IMR-90 (cell line): Measurements from ENCODE around the gene NRP2. TPM values are rescaled to one million over a fixed set of nuclear protein-coding genes. Genes with fewer than 3 reads are reported as not detected.

ENCODE experiments used
- ATAC-seq: fragments of 200-7000 bp; cut with Tn5 transposase; 2 replicates; pipeline ENCODE4 v1.9.1; 2020; ENCODE audit warnings: low read depth, mild to moderate bottlenecking, moderate library complexity
- BruUV-seq: library from RNA; stranded (reverse); fragments of 400-500 nt; replicated peaks from 2 replicates; lab custom pipeline; 2021; lab: Mats Ljungman, UMichigan
- CTCF ChIA-PET: fragments of 300-600 bp; formaldehyde crosslinking; extraction: SDS; loops from one replicate; lab custom pipeline; 2021; ENCODE audit warnings: antibody characterized with exemption; lab: Yijun Ruan, JAX
- POLR2A ChIA-PET: fragments of 300-600 bp; sonication (Branson Sonifier 250); formaldehyde crosslinking; loops from one replicate; lab custom pipeline; 2022; ENCODE audit warnings: antibody characterized with exemption; ENCODE audit not compliant: unreplicated experiment; lab: Charles Lee
- DNase-seq: peaks from one replicate; pipeline ENCODE4 v3.0.0; 2013
- H2AFZ ChIP-seq: replicated peaks from 2 replicates; pipeline ENCODE3; 2013; ENCODE audit warnings: low read length, mild to moderate bottlenecking; ENCODE audit not compliant: poor library complexity
- H2AK5ac ChIP-seq: 2 replicates; pipeline ENCODE4 v1.6.1; 2013; ENCODE audit warnings: low read depth, low read length, inconsistent platforms
- H2AK9ac ChIP-seq: replicated peaks from 2 replicates; pipeline ENCODE3; 2013; ENCODE audit warnings: mild to moderate bottlenecking, low read depth, low read length, moderate library complexity; ENCODE audit not compliant: poor library complexity
- H2BK120ac ChIP-seq: 2 replicates; pipeline ENCODE4 v1.6.1; 2013; ENCODE audit warnings: low read depth, low read length, inconsistent platforms
- H2BK15ac ChIP-seq: 3 replicates; pipeline ENCODE4 v1.6.1; 2013; ENCODE audit warnings: low read depth, low read length, inconsistent platforms
- H2BK20ac ChIP-seq: 2 replicates; pipeline ENCODE4 v1.6.1; 2013; ENCODE audit warnings: low read depth, mild to moderate bottlenecking, inconsistent platforms, low read length, moderate library complexity
- H2BK5ac ChIP-seq: 2 replicates; pipeline ENCODE4 v1.6.1; 2013; ENCODE audit warnings: mild to moderate bottlenecking, low read depth, low read length, inconsistent platforms; ENCODE audit not compliant: poor library complexity, severe bottlenecking
- H3K14ac ChIP-seq: replicated peaks from 2 replicates; pipeline ENCODE4 v1.6.1; 2013; ENCODE audit warnings: low read depth, low read length, inconsistent platforms
- H3K18ac ChIP-seq: 2 replicates; pipeline ENCODE4 v1.6.1; 2013; ENCODE audit warnings: low read depth, low read length, control low read depth
- H3K23ac ChIP-seq: 2 replicates; pipeline ENCODE4 v1.6.1; 2013; ENCODE audit warnings: low read depth, low read length, inconsistent platforms
- H3K27ac ChIP-seq: 2 replicates; pipeline ENCODE4 v1.5.1; 2013; ENCODE audit warnings: mild to moderate bottlenecking, control low read depth, low read length; ENCODE audit not compliant: insufficient read depth
- H3K27me3 ChIP-seq: 2 replicates; pipeline ENCODE4 v1.6.1; 2013; ENCODE audit warnings: low read length; ENCODE audit not compliant: control insufficient read depth, insufficient read depth
- H3K36me3 ChIP-seq: 2 replicates; pipeline ENCODE4 v1.6.1; 2013; ENCODE audit warnings: low read length, mixed read lengths; ENCODE audit not compliant: control insufficient read depth, insufficient read depth
- H3K4ac ChIP-seq: 2 replicates; pipeline ENCODE4 v1.6.1; 2013; ENCODE audit warnings: low read depth, low read length, inconsistent platforms
- H3K4me1 ChIP-seq: 2 replicates; pipeline ENCODE4 v1.6.1; 2013; ENCODE audit warnings: low read length, mixed read lengths; ENCODE audit not compliant: control insufficient read depth, insufficient read depth
- H3K4me2 ChIP-seq: 2 replicates; pipeline ENCODE4 v1.6.1; 2013; ENCODE audit warnings: low read depth, mild to moderate bottlenecking, control low read depth, low read length, moderate library complexity
- H3K4me3 ChIP-seq: 2 replicates; pipeline ENCODE4 v1.5.1; 2013; ENCODE audit warnings: low read depth, mild to moderate bottlenecking, control low read depth, low read length, moderate library complexity; ENCODE audit not compliant: insufficient read depth
- H3K56ac ChIP-seq: 2 replicates; pipeline ENCODE4 v1.6.1; 2013; ENCODE audit warnings: low read length, inconsistent platforms; ENCODE audit not compliant: insufficient read depth; ENCODE audit errors: extremely low read depth
- H3K79me1 ChIP-seq, 2 experiments: 2 replicates each; pipeline ENCODE4 v1.6.1; 2013; ENCODE audit warnings: low read length in 2 of 2, inconsistent platforms in 1 of 2, low read depth in 1 of 2
- H3K9ac ChIP-seq: 2 replicates; pipeline ENCODE4 v1.6.1; 2013; ENCODE audit warnings: low read depth, low read length, control low read depth
- H3K9me1 ChIP-seq: 2 replicates; pipeline ENCODE4 v1.6.1; 2013; ENCODE audit warnings: low read length, inconsistent platforms; ENCODE audit not compliant: insufficient read depth
- H3K9me3 ChIP-seq: 2 replicates; pipeline ENCODE4 v1.6.1; 2013; ENCODE audit warnings: low read length; ENCODE audit not compliant: control insufficient read depth, insufficient read depth
- H4K20me1 ChIP-seq: 2 replicates; pipeline ENCODE4 v1.6.1; 2013; ENCODE audit warnings: low read length, inconsistent platforms; ENCODE audit not compliant: insufficient read depth
- H4K5ac ChIP-seq: 2 replicates; pipeline ENCODE4 v1.6.1; 2013; ENCODE audit warnings: mild to moderate bottlenecking, low read depth, low read length, control low read depth
- H4K8ac ChIP-seq, 2 experiments: 2 replicates each; pipeline ENCODE4 v1.6.1; 2013; ENCODE audit warnings: low read depth in 2 of 2, low read length in 2 of 2, control low read depth in 1 of 2, inconsistent platforms in 1 of 2
- H4K91ac ChIP-seq: 2 replicates; pipeline ENCODE4 v1.6.1; 2013; ENCODE audit warnings: low read depth, low read length, inconsistent platforms; ENCODE audit not compliant: insufficient read depth
- BHLHE40 ChIP-seq: fragments of 150-350 bp; IDR thresholded peaks from 2 replicates; pipeline ENCODE4 v1.6.1; 2016; ENCODE audit warnings: mild to moderate bottlenecking, low read depth, low read length
- CEBPB ChIP-seq: IDR thresholded peaks from 2 replicates; pipeline ENCODE4 v1.6.1; 2012; ENCODE audit warnings: low read depth, low read length, improper control_type of control experiment
- CHD1 ChIP-seq: IDR thresholded peaks from 2 replicates; pipeline ENCODE4 v1.6.1; 2012; ENCODE audit warnings: low read depth, low read length, improper control_type of control experiment
- CTCF ChIP-seq: conservative IDR thresholded peaks from 2 replicates; pipeline ENCODE4 v1.5.1; 2012; ENCODE audit warnings: mild to moderate bottlenecking, low read depth, low read length, improper control_type of control experiment
- ELK1 ChIP-seq: fragments of 150-350 bp; IDR thresholded peaks from 2 replicates; pipeline ENCODE4 v1.6.1; 2016; ENCODE audit warnings: low read depth, mild to moderate bottlenecking, low read length, moderate library complexity, borderline replicate concordance
- FOS ChIP-seq: fragments of 150-350 bp; IDR thresholded peaks from 2 replicates; pipeline ENCODE4 v1.6.1; 2016; ENCODE audit warnings: low read depth, low read length
- MAFK ChIP-seq: IDR thresholded peaks from 2 replicates; pipeline ENCODE4 v1.6.1; 2012; ENCODE audit warnings: low read depth, low read length, improper control_type of control experiment
- MAZ ChIP-seq: IDR thresholded peaks from 2 replicates; pipeline ENCODE4 v1.6.1; 2012; ENCODE audit warnings: low read depth, mild to moderate bottlenecking, low read length, improper control_type of control experiment, moderate library complexity, borderline replicate concordance
- MXI1 ChIP-seq: IDR thresholded peaks from 2 replicates; pipeline ENCODE4 v1.6.1; 2012; ENCODE audit warnings: low read depth, mild to moderate bottlenecking, low read length, moderate library complexity, borderline replicate concordance
- NFE2L2 ChIP-seq: fragments of 150-350 bp; IDR thresholded peaks from 2 replicates; pipeline ENCODE4 v1.6.1; 2016; ENCODE audit warnings: low read depth, mild to moderate bottlenecking, low read length
- POLR2A ChIP-seq: IDR thresholded peaks from 2 replicates; pipeline ENCODE4 v1.6.1; 2012; ENCODE audit warnings: mild to moderate bottlenecking, low read depth, low read length
- RAD21 ChIP-seq: IDR thresholded peaks from 2 replicates; pipeline ENCODE4 v1.6.1; 2012; ENCODE audit warnings: low read length, improper control_type of control experiment
- RCOR1 ChIP-seq: IDR thresholded peaks from 2 replicates; pipeline ENCODE4 v1.6.1; 2012; ENCODE audit warnings: mild to moderate bottlenecking, low read length, improper control_type of control experiment; ENCODE audit not compliant: insufficient replicate concordance
- RFX5 ChIP-seq: IDR thresholded peaks from 2 replicates; pipeline ENCODE4 v1.8.0; 2012; ENCODE audit warnings: low read depth, mild to moderate bottlenecking, low read length, moderate library complexity
- SMC3 ChIP-seq: fragments of 150-350 bp; IDR thresholded peaks from 2 replicates; pipeline ENCODE4 v1.6.1; 2016; ENCODE audit warnings: low read depth, mild to moderate bottlenecking, antibody characterized with exemption, low read length, moderate library complexity
- USF2 ChIP-seq: fragments of 150-350 bp; IDR thresholded peaks from 2 replicates; pipeline ENCODE4 v1.6.1; 2017; ENCODE audit warnings: mild to moderate bottlenecking, antibody characterized with exemption, low read length, low read depth
- WGBS, 2 experiments: methylation state at CpG; one replicate each; pipeline versions ENCODE4 v1.1.5 to v1.1.7; 2013; ENCODE audit warnings: missing lambda C conversion rate in 2 of 2; ENCODE audit not compliant: insufficient read length in 1 of 2; ENCODE audit errors: extremely low coverage in 2 of 2; 5-methylcytosine and 5-hydroxymethylcytosine counted together
- dilution Hi-C: fragments of 300-500 bp; cut with HindIII; formaldehyde crosslinking; loops from one replicate; pipeline ENCODE4 v1.14.3; 2018; ENCODE audit warnings: low sequenced_read_pairs; ENCODE audit not compliant: unreplicated experiment
- in situ Hi-C: fragments of 300-500 bp; cut with MboI; formaldehyde crosslinking; loops from 3 replicates; pipeline ENCODE4 v1.14.3; 2019; ENCODE audit warnings: low sequenced_read_pairs, inconsistent platforms, mixed read lengths
- intact Hi-C: fragments of 100-400 bp; cut with micrococcal nuclease; formaldehyde crosslinking; loops from 2 replicates; pipeline ENCODE4 v1.10.0; 2022
- polyA plus RNA-seq, 3 experiments: library from polyadenylated mRNA; depleted of rRNA; stranded (reverse); fragments of >200 nt; gene quantifications; 2 replicates each; pipeline ENCODE4 v1.2.3, GENCODE V29; 2012; ENCODE audit warnings: low replicate concordance in 1 of 3
- total RNA-seq: library from RNA; depleted of rRNA; stranded (reverse); fragments of >200 nt; gene quantifications from 2 replicates; pipeline ENCODE4 v1.2.3, GENCODE V29; 2012

Gene NRP2
- total and polyA plus RNA-seq, 2 of the 4 experiments (the other 2 are of a cell fraction): 46.4 to 51.3 TPM

- ATAC-seq (peak; percentile 22; the same call in 1 of the 2 replicates), DNase-seq (no peak)
- H3K4me3 ChIP-seq: no peak overlapping the region
- H2BK120ac ChIP-seq: no peak overlapping the region
- H4K91ac ChIP-seq: peak overlapping the region; percentile 4; the same call in 1 of the 2 replicates
- H3K36me3 ChIP-seq: peaks cover 27% of the 10 kb centered on the region
- peak overlapping the region; percentile 25; the same call in 1 of the 2 replicates for H3K14ac ChIP-seq
- H3K18ac ChIP-seq: no peak overlapping the region
- peak overlapping the region; percentile 19 for H3K4ac ChIP-seq
- no peak overlapping the region for H3K9ac ChIP-seq
- H3K79me1 ChIP-seq: peaks cover 11 to 30% of the 10 kb centered on the region in 2 experiments
- no peak overlapping the region for H2AK9ac ChIP-seq
- no peak overlapping the region for H2AFZ ChIP-seq
- peaks cover 21% of the 10 kb centered on the region for H3K4me1 ChIP-seq
- H2BK15ac ChIP-seq: peak overlapping the region; percentile 25; the same call in 1 of the 3 replicates
- no peaks in the 10 kb centered on the region for H4K20me1 ChIP-seq
- ChIA-PET CTCF (no interaction called here), POLR2A (no interaction called here)
- no peaks in the 10 kb centered on the region for H3K27me3 ChIP-seq
- no peak overlapping the region; the same call in 1 of the 2 replicates for H2BK20ac ChIP-seq
- in situ Hi-C loops: no loop called here
- intact Hi-C loops: no loop called here
- H3K56ac ChIP-seq: no peak overlapping the region
- dilution Hi-C loops: no loop called here
- TF ChIP-seq ELK1: no peak
- TF ChIP-seq CHD1: no peak
- no peak for TF ChIP-seq SMC3
- TF ChIP-seq BHLHE40: no peak
- TF ChIP-seq RCOR1: no peak
- no peak for TF ChIP-seq RAD21
- TF ChIP-seq FOS: no peak
- no peak for TF ChIP-seq RFX5
- TF ChIP-seq NFE2L2: no peak
- no peak for TF ChIP-seq POLR2A
- TF ChIP-seq MAZ: no peak
- TF ChIP-seq MXI1: no peak
- no peak for TF ChIP-seq CTCF
- TF ChIP-seq CEBPB: no peak
- TF ChIP-seq MAFK: no peak
- TF ChIP-seq USF2: no peak
- no peak overlapping the region for H4K5ac ChIP-seq
- H3K27ac ChIP-seq: no peak overlapping the region
- H4K8ac ChIP-seq: peak overlapping the region in 1 of 2 experiments; percentile 36; a peak in 1 of 4 replicates
- H2BK5ac ChIP-seq: no peak overlapping the region
- H2AK5ac ChIP-seq: peak overlapping the region; percentile 56; the same call in 1 of the 2 replicates
- no CpG with 5 or more reads among the region's 3 CpGs for WGBS, 2 experiments
- H3K23ac ChIP-seq: no peak overlapping the region
- BruUV-seq: no TSS peak
- H3K9me3 ChIP-seq: no peaks in the 10 kb centered on the region
- H3K9me1 ChIP-seq: peaks cover 20% of the 10 kb centered on the region
- no peak overlapping the region for H3K4me2 ChIP-seq
Measured at GRCh38 chr2:205717999-205718398, 35.7 kb downstream of the NRP2 start.
